H1 (cell line): ENCODE measurements around the gene ARL10. TPM values are rescaled to one million over a fixed set of nuclear protein-coding genes. Genes with fewer than 3 reads are reported as not detected.

ENCODE experiments used
- ATF2 ChIP-seq: IDR thresholded peaks from 2 replicates; pipeline ENCODE4 v1.6.1; 2012; ENCODE audit warnings: low read length, inconsistent platforms
- BACH1 ChIP-seq: IDR thresholded peaks from 2 replicates; pipeline ENCODE4 v1.6.1; 2012; ENCODE audit warnings: low read length, improper control_type of control experiment
- CBX8 ChIP-seq: fragments of 300-800, 300-1000 bp; sonication (generic); IDR thresholded peaks from 2 replicates; pipeline ENCODE4 v1.7.1; 2016; ENCODE audit warnings: low read depth, low read length, borderline replicate concordance
- CHD2 ChIP-seq: IDR thresholded peaks from 2 replicates; pipeline ENCODE4 v1.6.1; 2012; ENCODE audit warnings: low read length, improper control_type of control experiment
- EGR1 ChIP-seq: IDR thresholded peaks from 2 replicates; pipeline ENCODE4 v1.6.1; 2011; ENCODE audit warnings: low read depth, low read length, borderline replicate concordance
- EP300 ChIP-seq, 2 experiments: IDR thresholded peaks; 1 replicate in 1 of 2; 2 replicates in 1 of 2; pipeline ENCODE4 v1.6.1; 2011 to 2012; ENCODE audit warnings: low read depth in 2 of 2, low read length in 2 of 2, mild to moderate bottlenecking in 2 of 2, borderline replicate concordance in 1 of 2, inconsistent platforms in 1 of 2, moderate library complexity in 1 of 2
- JUN ChIP-seq: IDR thresholded peaks from 2 replicates; pipeline ENCODE4 v1.6.1; 2011; ENCODE audit warnings: low read depth, mild to moderate bottlenecking, improper control_type of control experiment, low read length
- JUND ChIP-seq: IDR thresholded peaks from 2 replicates; pipeline ENCODE4 v1.6.1; 2011; ENCODE audit warnings: mild to moderate bottlenecking, improper control_type of control experiment, low read length
- KDM1A ChIP-seq: fragments of 200-600, 300-600 bp; sonication (generic); IDR thresholded peaks from 2 replicates; pipeline ENCODE4 v1.7.1; 2016; ENCODE audit warnings: mild to moderate bottlenecking, low read length, borderline replicate concordance
- KDM4A ChIP-seq: IDR thresholded peaks from one replicate; pipeline ENCODE4 v1.7.1; 2012; ENCODE audit warnings: low read depth, mild to moderate bottlenecking, moderate library complexity, low read length, inconsistent platforms; ENCODE audit not compliant: severe bottlenecking
- MAFK ChIP-seq: IDR thresholded peaks from 2 replicates; pipeline ENCODE4 v1.6.1; 2012; ENCODE audit warnings: low read depth, mild to moderate bottlenecking, improper control_type of control experiment, low read length
- MAX ChIP-seq: IDR thresholded peaks from 2 replicates; pipeline ENCODE4 v1.6.1; 2012; ENCODE audit warnings: inconsistent platforms
- NANOG ChIP-seq: IDR thresholded peaks from 2 replicates; pipeline ENCODE4 v1.6.1; 2011; ENCODE audit warnings: low read length, low read depth, mild to moderate bottlenecking, inconsistent platforms; ENCODE audit not compliant: insufficient read depth, poor library complexity, severe bottlenecking
- NRF1 ChIP-seq: IDR thresholded peaks from 2 replicates; pipeline ENCODE4 v1.6.1; 2011; ENCODE audit warnings: mild to moderate bottlenecking, low read depth, low read length, improper control_type of control experiment
- POLR2AphosphoS5 ChIP-seq: IDR thresholded peaks from 2 replicates; pipeline ENCODE4 v1.6.1; 2011; ENCODE audit warnings: low read depth, low read length
- POU5F1 ChIP-seq: IDR thresholded peaks from 2 replicates; pipeline ENCODE4 v1.6.1; 2011; ENCODE audit warnings: low read depth, mild to moderate bottlenecking, low read length, moderate library complexity
- SIN3A ChIP-seq, 2 experiments: IDR thresholded peaks in 1 of 2; conservative IDR thresholded peaks in 1 of 2; 2 replicates each; pipeline ENCODE4 v1.6.1; 2011 to 2012; ENCODE audit warnings: low read length in 2 of 2, improper control_type of control experiment in 1 of 2, low read depth in 1 of 2, mild to moderate bottlenecking in 1 of 2
- SP1 ChIP-seq: IDR thresholded peaks from 2 replicates; pipeline ENCODE4 v1.6.1; 2011; ENCODE audit warnings: low read depth, low read length
- SRF ChIP-seq: IDR thresholded peaks from 2 replicates; pipeline ENCODE4 v1.6.1; 2011; ENCODE audit warnings: mild to moderate bottlenecking, low read depth, low read length, moderate library complexity
- TAF7 ChIP-seq: optimal IDR thresholded peaks from 2 replicates; pipeline ENCODE3; 2011; ENCODE audit warnings: low read depth, mild to moderate bottlenecking, inconsistent platforms, low read length, moderate library complexity, borderline replicate concordance
- TBP ChIP-seq: IDR thresholded peaks from 2 replicates; pipeline ENCODE4 v1.6.1; 2011; ENCODE audit warnings: low read depth, low read length, improper control_type of control experiment
- YY1 ChIP-seq: IDR thresholded peaks from 2 replicates; pipeline ENCODE4 v1.6.1; 2011; ENCODE audit warnings: low read depth, mild to moderate bottlenecking, low read length
- polyA plus RNA-seq, 7 experiments: library from polyadenylated mRNA; depleted of rRNA in 3 of 7; stranded (reverse) in 5 of 7; unstranded in 2 of 7; fragments of >200 nt in 5 of 7; fragments of 200-250 nt in 2 of 7; gene quantifications; 1 replicate in 5 of 7; 2 replicates in 1 of 7; 4 replicates in 1 of 7; pipeline versions ENCODE4 v1.2.1 to v1.2.3, GENCODE V29; 2011 to 2013; ENCODE audit warnings: missing spikeins in 2 of 7, mixed read lengths in 2 of 7
- total RNA-seq: library from RNA; stranded (reverse); fragmentation: NEBNext Ultra II Directional; extraction: Animal tissue kit (Norgen Biotek cat#: 25700); gene quantifications from 2 replicates; pipeline ENCODE4 v1.2.1, GENCODE V29; 2021

Gene ARL10
- total and polyA plus RNA-seq, 2 of the 8 experiments (the other 6 are each of a cell fraction or from before 2014, with no cell fraction given) = 3.1 to 7.4 TPM

DNA sequence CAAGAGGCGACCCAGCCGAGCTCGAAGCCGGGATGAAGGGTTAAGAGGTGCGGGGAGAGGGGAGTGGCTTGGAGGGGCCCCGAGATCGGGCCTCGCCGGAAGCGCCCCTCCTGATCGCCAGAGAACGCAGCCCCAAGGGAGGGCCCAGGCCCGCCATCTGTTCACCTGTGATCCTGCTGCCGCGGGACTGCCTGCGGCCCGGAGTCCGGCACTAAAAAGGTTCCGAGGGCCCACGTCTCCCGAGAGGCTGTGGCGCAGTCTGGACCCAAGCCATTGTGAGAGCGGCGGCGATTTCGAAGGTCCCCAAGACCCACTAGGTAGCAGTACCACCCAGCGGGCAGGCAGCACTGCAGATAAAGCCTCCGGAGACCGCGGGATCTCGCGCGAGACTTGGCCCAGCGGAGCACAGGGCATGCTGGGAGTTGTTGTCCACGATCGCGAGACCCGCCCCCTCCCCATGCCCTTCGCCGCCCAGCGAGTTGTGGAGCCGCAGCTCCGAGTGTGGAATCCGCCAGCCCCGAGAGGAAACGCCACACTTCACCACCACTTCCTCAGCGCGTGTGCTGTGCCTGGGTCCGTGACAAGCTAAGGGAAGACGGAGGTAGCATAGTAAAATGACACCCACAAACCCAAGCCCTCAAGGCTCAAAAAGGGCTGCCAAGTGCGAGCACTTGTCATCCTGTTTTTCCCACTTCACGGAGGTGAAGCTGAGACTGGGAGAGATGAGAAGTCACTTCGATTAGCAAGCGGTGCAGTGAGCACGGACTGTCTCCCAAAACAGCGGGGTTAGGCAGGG, 3.7 kb upstream of the ARL10 start, which contains the start of gene KIAA1191 (continued):
- TF ChIP-seq MAX = 0 out of 2 replicates have a peak, but pooled peaks have one; percentile 36
- no peak for TF ChIP-seq POU5F1
- TF ChIP-seq MAFK = no peak
- TF ChIP-seq YY1 = peak; percentile 4; the same call in 1 of the 2 replicates
- TF ChIP-seq SIN3A (conservative IDR thresholded peaks at IDR 0.05 in 1 of 2, IDR thresholded peaks at IDR 0.05 in 1 of 2; ENCODE audit: low read depth in 1 of 2, low read length in 2 of 2) = peak; percentile 42 to 67; a peak in 1 of 4 replicates
- peak; percentile 93 for TF ChIP-seq TBP
- no peak for TF ChIP-seq EP300 (IDR thresholded peaks at IDR 0.05; ENCODE audit: borderline replicate concordance in 1 of 2, low read depth in 2 of 2, low read length in 2 of 2)
- peak; percentile 90 for TF ChIP-seq POLR2AphosphoS5
- no peak for TF ChIP-seq SRF
- no peak for TF ChIP-seq CBX8
- TF ChIP-seq EGR1 = no peak
- no peak for TF ChIP-seq JUN
- TF ChIP-seq NANOG = no peak
- TF ChIP-seq NRF1 = no peak
- TF ChIP-seq SP1 = no peak
- TF ChIP-seq CHD2 = peak; percentile 98
- peak; percentile 78 for TF ChIP-seq BACH1
- TF ChIP-seq KDM4A = peak; percentile 95
- TF ChIP-seq TAF7 = peak; percentile 61
- 0 out of 2 replicates have a peak, but pooled peaks have one; percentile 19 for TF ChIP-seq KDM1A
- TF ChIP-seq JUND = no peak
- peak; percentile 49; the same call in 1 of the 2 replicates for TF ChIP-seq ATF2
